ENCODE results near the gene PPFIA3.

GRCh38 chr19:49080392-49080791 is 39.0 kb upstream of the PPFIA3 start:
- no peak for TF ChIP-seq CTCF (conservative IDR thresholded peaks at IDR 0.05; ENCODE audit: low read depth, low read length)
- TF ChIP-seq EZH2 (IDR thresholded peaks at IDR 0.05; ENCODE audit: borderline replicate concordance, low read depth, low read length, poor library complexity, severe bottlenecking): no peak
